GM20431 (cell line): ENCODE results near the gene LPAR2.
"Not testable (repeated sequence)": the region's sequence is repeated elsewhere in the genome, so short reads cannot be mapped to it uniquely, and the experiment has no call there.

Experiments
- in situ Hi-C: fragments of 300-500 bp; cut with MseI, MboI; formaldehyde crosslinking; loops from one replicate; pipeline ENCODE4 v1.15.0; 2020; ENCODE audit warnings: low sequenced_read_pairs; ENCODE audit not compliant: unreplicated experiment

The LPAR2 gene

DNA sequence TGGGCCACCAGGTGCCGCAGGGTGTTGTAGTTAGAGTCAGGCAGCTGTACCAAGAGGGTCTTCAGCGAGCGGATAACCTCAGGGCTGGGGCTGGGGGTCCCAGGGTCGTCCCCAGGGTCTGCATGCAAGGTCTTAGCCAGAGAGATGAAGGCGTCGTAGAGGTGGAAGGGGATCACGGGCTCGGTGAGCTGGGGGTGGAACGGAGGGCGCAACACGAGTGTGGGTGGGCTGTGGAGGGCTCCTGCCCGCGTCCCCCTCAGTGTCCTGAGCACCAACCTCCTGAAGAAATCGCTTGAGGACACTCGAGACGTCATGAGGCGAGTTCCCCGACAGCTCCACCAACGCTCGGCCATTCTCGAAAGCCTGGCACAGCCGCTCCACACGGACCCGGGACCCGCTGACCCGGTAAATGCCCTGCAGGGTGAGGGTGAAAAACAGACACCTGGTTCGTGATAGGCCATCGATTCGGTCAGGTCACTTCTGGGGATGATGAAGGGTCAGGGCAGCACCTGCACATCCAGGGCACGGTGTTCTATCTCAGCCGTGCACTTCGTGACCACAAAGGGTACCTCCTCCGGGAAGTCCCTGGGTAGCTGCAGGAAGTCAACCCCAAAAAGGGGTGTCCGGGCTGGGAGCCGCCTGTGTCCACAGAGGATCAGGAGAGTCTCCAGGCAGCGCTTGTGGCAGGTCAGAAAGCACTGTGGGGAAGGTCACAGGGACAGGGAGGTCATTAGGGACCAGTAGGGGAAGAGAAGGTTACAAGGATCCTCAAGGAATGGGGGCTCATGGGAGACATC, 6.7 kb upstream of the LPAR2 start:
- in situ Hi-C loops: loop anchor here (25.0 kb wide), 1 partner anchor 97 kb away; the partner anchor contains the start of genes CILP2 and YJEFN3

DNA sequence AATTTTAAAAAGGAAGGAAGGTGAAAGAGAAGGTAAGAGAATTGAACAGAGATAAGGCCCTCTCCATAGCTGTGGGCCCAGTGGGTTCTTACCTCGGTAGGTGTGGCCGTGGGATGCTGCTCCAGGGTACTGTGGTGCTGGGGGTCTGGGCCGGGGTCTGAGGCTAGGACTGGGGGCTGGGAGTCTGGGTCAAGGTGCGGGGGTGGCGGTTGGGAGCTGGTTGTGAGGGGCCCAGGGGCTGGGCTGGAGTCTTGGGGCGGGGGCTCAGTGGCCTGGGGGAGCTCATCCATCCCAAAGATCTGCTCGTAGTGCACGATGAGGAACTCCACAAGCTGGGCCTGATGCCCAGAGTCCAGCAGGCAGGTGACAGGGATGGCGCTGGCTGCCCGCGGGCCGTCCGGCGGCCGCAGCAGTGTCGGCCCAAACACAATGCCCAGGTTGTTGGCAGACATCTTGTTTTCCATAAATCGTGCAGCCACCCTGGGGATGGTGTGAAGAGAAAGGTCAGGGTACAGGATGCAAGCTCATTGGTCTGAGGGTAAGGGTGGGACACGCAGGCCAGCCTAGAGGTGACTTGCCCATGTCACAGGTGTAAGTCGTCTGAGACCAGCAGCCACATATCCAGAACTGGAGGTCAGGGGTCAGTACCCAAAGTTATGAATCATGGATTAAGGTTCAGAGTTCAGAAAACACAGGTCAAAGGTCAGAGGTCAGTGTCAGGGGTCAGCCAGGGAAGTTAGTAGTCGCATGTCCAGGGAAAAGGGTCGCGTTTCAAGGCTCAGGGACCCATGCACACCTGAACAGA, 5.9 kb upstream of the LPAR2 start:
- in situ Hi-C loops: loop anchor here (25.0 kb wide), 1 partner anchor 97 kb away; the partner anchor contains the start of genes CILP2 and YJEFN3

- in situ Hi-C loops: loop anchor here (25.0 kb wide), 1 partner anchor 95 kb away; the partner anchor contains the start of genes CILP2 and YJEFN3
Observed at GRCh38 chr19:19632661-19633060, 4.6 kb upstream of the LPAR2 start.

DNA sequence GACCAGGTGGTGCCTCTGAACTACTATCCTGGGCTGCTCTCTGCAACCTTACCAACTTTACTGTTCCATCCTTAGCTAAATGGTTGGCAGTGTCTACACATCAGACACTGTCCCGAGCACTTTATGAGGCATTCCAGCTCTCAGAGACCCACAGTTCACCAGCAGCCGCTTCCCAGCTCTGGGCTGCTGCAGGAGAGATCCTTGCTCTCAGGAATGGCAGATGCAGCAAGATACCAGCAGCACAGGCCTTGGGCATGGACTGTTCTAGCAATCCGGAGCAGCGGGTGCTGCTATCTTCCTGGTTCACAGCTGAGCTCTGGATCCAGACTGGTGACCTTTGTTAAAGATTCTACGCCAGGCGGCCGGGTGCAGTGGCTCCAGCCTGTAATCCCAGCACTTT, 3.3 kb upstream of the LPAR2 start:
- in situ Hi-C loops: loop anchor here (25.0 kb wide), 1 partner anchor 94 kb away; the partner anchor contains the start of genes CILP2 and YJEFN3

DNA sequence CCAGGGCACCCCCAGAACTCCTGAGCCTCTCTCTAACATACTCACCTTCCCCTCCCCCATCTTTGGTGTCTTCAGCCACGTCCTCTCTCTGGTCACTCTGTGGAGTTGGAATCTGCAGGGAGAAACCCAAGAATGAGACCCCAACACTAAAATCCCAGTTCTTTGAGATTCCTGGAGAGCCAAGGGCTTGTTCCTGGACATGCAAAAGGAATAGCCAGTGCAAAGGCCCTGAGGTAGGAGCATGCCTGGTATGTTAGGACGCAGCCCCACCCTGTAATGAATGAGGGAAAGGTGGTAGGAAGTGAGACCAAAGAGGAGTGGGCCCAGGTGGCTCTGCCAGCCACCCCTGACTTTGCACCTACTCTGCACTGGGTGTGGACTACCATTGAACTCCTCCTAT, 2.4 kb upstream of the LPAR2 start:
- in situ Hi-C loops: loop anchor here (25.0 kb wide), 1 partner anchor 93 kb away; the partner anchor contains the start of genes CILP2 and YJEFN3

DNA sequence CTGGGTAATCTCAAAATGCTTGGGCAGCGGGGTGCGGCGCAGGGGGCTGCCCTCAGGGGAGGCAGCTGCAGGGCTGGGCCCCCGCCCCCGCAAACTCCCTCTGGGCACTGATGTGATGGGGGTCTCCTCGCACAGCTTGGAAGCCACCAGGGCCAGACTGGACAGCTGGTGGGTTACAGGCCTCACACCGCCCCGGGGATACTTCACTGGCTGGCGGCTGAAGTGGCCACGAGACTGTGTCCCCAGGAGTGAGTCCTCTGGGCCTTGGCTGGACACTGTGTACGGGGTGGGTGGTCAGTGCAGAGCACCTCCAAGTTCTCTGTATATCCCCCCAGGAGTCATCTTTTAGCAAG, 2.0 kb upstream of the LPAR2 start:
- in situ Hi-C loops: loop anchor here (25.0 kb wide), 1 partner anchor 93 kb away; the partner anchor contains the start of genes CILP2 and YJEFN3

DNA sequence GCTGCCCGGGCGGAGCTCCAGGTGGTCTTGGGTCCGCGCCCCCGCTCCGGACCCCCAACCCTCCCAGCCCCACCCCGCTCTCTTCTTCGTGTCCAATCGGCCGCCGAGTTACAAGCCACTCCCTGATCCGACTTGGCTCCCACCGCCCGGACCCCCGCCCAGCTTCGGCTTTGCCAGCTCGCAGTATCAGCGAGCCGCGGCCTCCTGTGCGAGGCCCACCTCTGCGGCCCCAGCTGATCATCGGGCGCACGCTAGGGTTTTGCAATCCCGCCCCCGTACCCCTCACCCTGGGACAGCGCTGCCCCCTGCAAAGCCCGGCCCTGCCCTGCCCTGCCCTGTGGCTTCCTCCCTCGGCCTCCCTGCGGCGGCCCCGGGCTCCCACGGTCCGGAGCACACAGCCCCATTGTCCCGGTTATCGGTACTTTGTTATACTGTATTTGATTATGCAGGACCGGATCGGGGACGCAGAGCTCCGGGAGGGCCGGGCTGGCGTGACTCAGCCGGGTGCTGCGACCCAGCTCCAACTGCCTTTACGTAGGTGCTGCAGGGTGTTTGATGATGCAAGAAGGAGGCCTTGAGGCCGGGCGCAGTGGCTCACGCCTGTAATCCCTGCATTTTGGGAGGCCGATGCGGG, 598 bp upstream of the LPAR2 start:
- in situ Hi-C loops: loop anchor here (25.0 kb wide), 1 partner anchor 91 kb away; the partner anchor contains the start of genes CILP2 and YJEFN3

- in situ Hi-C loops: loop anchor here (25.0 kb wide), 1 partner anchor 89 kb away; the partner anchor contains the start of genes CILP2 and YJEFN3
Observed at GRCh38 chr19:19626516-19627472, 1.2 kb downstream of the LPAR2 start.

- in situ Hi-C loops: no loop called here
Observed at GRCh38 chr19:19624032-19624570, 3.9 kb downstream of the LPAR2 start.

- in situ Hi-C loops: no loop called here
Observed at GRCh38 chr19:19623383-19623782, 4.6 kb downstream of the LPAR2 start.

DNA sequence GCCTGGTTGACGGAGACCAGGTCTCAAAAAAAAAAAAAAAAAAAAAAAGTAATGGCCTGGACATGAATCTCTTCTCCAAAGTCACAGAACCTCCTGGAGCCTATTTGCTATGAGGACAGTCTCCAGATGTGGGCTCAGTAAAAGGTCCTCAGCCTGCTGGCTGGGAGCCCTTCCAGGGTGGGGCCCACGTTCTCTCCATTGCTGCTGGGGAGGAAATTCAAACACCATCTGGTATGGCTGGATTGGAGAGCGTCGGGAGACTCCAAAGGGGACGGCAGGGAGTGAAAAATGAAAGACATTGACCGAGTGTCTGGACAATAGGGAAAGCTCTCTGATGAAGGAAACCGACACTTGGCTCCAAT, 8.2 kb downstream of the LPAR2 start:
- in situ Hi-C loops: no loop called here

DNA sequence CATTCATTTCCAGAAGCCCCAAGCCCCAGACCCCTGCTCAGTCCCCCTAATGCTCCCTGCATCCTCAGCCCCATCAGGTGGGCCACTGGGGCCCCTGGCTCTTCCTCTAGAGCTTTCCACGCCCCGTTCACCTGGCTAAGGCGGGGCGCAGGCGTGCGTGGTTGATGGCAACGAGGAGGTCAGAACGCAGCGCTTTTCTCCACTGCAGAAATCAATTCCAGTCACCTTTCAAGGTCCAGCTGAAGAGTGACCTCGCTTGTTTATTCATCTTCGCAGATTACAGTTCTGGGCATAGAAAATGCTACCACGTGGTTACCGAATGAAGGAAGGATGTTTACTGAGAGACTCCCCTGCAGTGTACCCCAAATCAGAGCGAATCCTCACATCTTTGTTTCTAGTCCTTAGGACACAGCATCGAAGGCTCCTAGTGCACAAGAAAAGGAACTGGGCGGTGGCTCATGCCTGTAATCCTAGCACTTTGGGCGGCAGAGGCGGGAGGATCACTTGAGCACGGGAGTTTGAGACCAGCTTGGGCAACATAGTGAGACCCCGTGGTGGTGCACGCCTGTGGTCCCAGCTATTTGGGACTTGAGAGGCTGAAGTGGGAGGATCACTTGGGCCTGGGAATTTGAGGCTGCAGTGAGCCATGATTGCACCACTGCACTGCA, 8.7 kb downstream of the LPAR2 start:
- in situ Hi-C loops: no loop called here

DNA sequence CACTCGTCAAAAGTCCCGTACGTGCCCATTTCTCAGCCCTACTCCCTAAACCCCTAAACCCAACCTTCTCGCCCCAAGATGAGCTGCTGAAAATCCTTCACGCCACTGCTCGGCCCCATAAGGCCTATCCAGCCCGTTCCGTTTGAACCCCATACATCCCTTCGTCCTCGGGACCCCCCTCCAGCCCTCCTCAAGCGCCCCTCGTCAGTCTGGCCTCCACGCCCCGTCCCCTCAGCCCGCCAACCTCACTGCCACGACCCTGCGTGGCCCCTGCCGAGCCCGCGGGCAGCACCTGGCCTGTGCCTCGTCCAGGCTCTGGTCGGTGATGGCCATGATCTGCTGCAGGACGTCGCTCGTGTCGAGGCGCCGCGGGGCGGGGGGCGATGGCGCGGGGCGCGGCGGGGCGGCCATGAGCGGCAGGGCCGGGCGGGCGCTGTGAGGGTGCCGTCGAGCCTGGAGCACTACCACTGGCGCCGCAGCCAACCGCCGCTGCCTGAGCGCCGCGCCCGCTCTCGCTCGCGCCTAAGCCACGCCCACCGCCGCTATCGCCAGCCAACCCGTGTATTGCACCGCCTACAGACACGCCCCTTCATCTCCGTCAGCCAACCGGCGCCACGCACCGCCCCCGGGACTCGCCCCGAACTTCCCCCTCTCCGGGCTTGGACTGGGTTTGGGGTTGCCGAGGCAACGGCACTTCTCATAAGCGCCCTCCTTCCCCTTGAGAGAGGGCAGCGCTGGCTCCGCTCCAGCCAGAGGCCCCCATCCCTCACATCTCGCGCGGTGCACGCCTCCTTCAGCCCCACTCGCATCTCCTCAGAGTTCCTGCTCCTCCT, 9.6 kb downstream of the LPAR2 start, which contains the start of gene PBX4:
Gene PBX4, minus strand, starts transcription at position 469 of the 833 bp plus-strand sequence. Its CDS starts 58 bp downstream, at position 411.
- in situ Hi-C loops: no loop called here

GRCh38 chr19:19615086-19615485, 12.9 kb downstream of the LPAR2 start:
- in situ Hi-C loops: no loop called here

- in situ Hi-C loops: no loop called here
Observed at GRCh38 chr19:19613506-19613905, 14.5 kb downstream of the LPAR2 start.

DNA sequence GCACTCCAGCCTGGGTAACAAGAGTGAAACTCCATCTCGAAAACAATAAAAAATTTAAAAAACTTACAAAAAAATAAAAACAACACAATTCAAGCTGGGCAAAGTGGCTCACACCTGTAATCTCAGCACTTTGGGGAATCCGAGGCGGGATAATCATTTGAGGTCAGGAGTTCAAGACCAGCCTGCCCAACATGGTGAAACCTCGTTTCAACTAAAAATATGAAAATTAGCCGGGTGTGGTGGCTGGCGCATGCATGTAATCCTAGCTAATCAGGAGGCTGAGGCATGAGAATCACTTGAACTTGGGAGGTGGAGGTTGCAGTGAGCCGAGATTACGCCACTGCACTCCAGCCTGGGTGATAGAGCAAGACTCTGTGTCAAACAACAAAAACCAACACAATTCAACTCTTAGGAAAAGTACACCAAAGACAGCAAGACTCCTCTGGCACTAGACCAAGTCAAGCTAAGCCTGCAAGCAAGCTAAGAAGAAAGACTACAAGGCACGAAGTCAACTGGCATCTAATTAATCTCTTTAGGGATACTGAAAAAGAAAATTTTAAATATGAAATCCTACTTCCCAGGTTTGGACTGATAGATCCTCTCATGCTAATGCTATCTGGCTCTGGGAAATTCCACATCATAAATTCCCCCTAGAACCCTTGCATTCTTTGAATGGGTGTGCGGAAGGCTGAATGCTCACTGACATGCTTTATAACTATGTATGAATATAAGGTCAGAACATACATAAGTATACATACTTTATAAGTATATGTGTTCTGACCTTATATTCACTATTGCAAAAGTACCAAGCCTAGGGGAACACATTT, 17.4 kb downstream of the LPAR2 start:
- in situ Hi-C loops: no loop called here

GRCh38 chr19:19606686-19607085, 21.3 kb downstream of the LPAR2 start:
- in situ Hi-C loops: not testable (repeated sequence)
